Nephron (organoid): ENCODE measurements around the gene RBM47.
"Not testable (repeated sequence)": the region's sequence is repeated elsewhere in the genome, so short reads cannot be mapped to it uniquely, and the experiment has no call there.

Experiments used
- H3K27ac Mint-ChIP-seq, 3 experiments: 2 replicates each; pipeline ENCODE4 v1.8.0; 2020; ENCODE audit warnings: mixed read lengths in 3 of 3, mild to moderate bottlenecking in 2 of 3, moderate library complexity in 1 of 3
- H3K27me3 Mint-ChIP-seq: 2 replicates; pipeline ENCODE4 v1.8.0; 2021; ENCODE audit warnings: low read depth, mild to moderate bottlenecking, moderate library complexity, mixed read lengths
- H3K36me3 Mint-ChIP-seq: 2 replicates; pipeline ENCODE4 v1.8.0; 2020; ENCODE audit warnings: low read depth, mixed read lengths
- H3K4me1 Mint-ChIP-seq: 2 replicates; pipeline ENCODE4 v1.8.0; 2020; ENCODE audit warnings: mixed read lengths
- H3K4me3 Mint-ChIP-seq, 3 experiments: 2 replicates each; pipeline ENCODE4 v1.8.0; 2020; ENCODE audit warnings: mild to moderate bottlenecking in 3 of 3, mixed read lengths in 3 of 3, moderate library complexity in 2 of 3
- H3K9me3 Mint-ChIP-seq: 2 replicates; pipeline ENCODE4 v1.8.0; 2020; ENCODE audit warnings: mixed read lengths
- TF ChIP-seq, protein P1 (sequence below), 3 experiments: fragments of 200-600 bp; sonication (generic); IDR thresholded peaks; one replicate each; pipeline ENCODE4 v1.5.0; 2021; ENCODE audit warnings: antibody characterized with exemption in 3 of 3; ENCODE audit not compliant: unreplicated experiment in 3 of 3

The RBM47 gene

DNA sequence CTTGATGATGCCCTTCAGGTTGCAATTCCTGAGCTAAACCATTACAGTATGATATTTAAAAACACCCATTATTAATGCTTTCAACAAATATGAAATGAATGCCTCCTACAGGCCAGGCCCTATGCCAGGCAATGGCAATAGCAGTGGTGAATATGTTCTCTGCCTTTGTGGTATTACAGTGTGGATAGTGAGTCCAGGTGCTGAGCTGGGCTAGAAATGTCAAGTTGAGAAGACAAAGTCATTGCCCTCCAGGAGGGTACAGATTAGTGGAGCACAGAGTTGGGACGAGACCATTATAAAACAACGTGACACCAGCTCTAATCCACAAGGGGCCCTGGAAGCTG, 81.9 kb downstream of the RBM47 start:
- H3K27me3 Mint-ChIP-seq = no peaks in the 10 kb centered on the region
- H3K36me3 Mint-ChIP-seq = no peaks in the 10 kb centered on the region
- H3K27ac Mint-ChIP-seq = peak overlapping the region; percentile 42 to 78 (median 64)
- H3K4me3 Mint-ChIP-seq = no peak overlapping the region
- H3K4me1 Mint-ChIP-seq = peaks cover 9% of the 10 kb centered on the region
- H3K9me3 Mint-ChIP-seq = no peaks in the 10 kb centered on the region
- TF ChIP-seq, protein P1, sequence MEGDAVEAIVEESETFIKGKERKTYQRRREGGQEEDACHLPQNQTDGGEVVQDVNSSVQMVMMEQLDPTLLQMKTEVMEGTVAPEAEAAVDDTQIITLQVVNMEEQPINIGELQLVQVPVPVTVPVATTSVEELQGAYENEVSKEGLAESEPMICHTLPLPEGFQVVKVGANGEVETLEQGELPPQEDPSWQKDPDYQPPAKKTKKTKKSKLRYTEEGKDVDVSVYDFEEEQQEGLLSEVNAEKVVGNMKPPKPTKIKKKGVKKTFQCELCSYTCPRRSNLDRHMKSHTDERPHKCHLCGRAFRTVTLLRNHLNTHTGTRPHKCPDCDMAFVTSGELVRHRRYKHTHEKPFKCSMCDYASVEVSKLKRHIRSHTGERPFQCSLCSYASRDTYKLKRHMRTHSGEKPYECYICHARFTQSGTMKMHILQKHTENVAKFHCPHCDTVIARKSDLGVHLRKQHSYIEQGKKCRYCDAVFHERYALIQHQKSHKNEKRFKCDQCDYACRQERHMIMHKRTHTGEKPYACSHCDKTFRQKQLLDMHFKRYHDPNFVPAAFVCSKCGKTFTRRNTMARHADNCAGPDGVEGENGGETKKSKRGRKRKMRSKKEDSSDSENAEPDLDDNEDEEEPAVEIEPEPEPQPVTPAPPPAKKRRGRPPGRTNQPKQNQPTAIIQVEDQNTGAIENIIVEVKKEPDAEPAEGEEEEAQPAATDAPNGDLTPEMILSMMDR (IDR thresholded peaks at IDR 0.05; ENCODE audit: unreplicated experiment in 3 of 3) = no peak

- TF ChIP-seq, protein P1 (IDR thresholded peaks at IDR 0.05; ENCODE audit: unreplicated experiment in 3 of 3) = no peak
- no peak overlapping the region for H3K4me3 Mint-ChIP-seq
- peak overlapping the region; percentile 42 to 78 (median 57) for H3K27ac Mint-ChIP-seq
- no peaks in the 10 kb centered on the region for H3K27me3 Mint-ChIP-seq
- no peaks in the 10 kb centered on the region for H3K9me3 Mint-ChIP-seq
- no peaks in the 10 kb centered on the region for H3K36me3 Mint-ChIP-seq
- peaks cover 9% of the 10 kb centered on the region for H3K4me1 Mint-ChIP-seq
Measured at GRCh38 chr4:40546969-40547788, 82.5 kb downstream of the RBM47 start.

- Mint-ChIP-seq H3K27me3 (no peaks in the 10 kb centered on the region), H3K4me3 (no peak overlapping the region), H3K36me3 (no peaks in the 10 kb centered on the region), H3K9me3 (no peaks in the 10 kb centered on the region), H3K4me1 (peaks cover 9% of the 10 kb centered on the region), H3K27ac (peak overlapping the region; percentile 24 to 78 (median 57))
- TF ChIP-seq, protein P1 (IDR thresholded peaks at IDR 0.05; ENCODE audit: unreplicated experiment in 3 of 3) = no peak
Measured at GRCh38 chr4:40546506-40546905, 83.2 kb downstream of the RBM47 start.

DNA sequence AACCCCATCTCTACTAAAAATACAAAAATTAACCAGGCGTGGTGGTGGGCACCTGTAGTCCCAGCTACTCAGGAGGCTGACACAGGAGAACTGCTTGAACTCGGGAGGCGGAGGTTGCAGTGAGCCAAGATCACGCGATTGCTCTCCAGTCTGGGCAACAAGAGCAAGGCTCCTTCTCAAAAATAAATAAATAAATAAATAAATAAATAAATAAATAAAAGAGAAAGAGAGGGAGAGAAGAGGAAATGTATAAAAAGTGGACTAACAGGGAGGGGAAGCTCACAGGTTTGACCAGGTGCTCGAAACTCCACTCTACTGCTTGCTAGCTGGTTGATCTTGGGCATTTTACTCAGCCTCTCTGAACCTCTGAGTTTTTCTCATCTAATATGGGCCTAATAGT, 84.2 kb downstream of the RBM47 start:
- H3K27ac Mint-ChIP-seq = peak overlapping the region in 1 of 3 experiments; percentile 78
- H3K36me3 Mint-ChIP-seq, H3K9me3 Mint-ChIP-seq, H3K27me3 Mint-ChIP-seq, H3K4me1 Mint-ChIP-seq, H3K4me3 Mint-ChIP-seq: not testable (repeated sequence)

GRCh38 chr4:40544221-40544620, 85.4 kb downstream of the RBM47 start:
- Mint-ChIP-seq H3K4me3 (no peak overlapping the region), H3K4me1 (no peaks in the 10 kb centered on the region), H3K36me3 (no peaks in the 10 kb centered on the region), H3K27me3 (no peaks in the 10 kb centered on the region), H3K9me3 (no peaks in the 10 kb centered on the region), H3K27ac (peak overlapping the region in 2 of 3 experiments; percentile 43 to 79)
- TF ChIP-seq, protein P1 (IDR thresholded peaks at IDR 0.05; ENCODE audit: unreplicated experiment in 3 of 3) = no peak

DNA sequence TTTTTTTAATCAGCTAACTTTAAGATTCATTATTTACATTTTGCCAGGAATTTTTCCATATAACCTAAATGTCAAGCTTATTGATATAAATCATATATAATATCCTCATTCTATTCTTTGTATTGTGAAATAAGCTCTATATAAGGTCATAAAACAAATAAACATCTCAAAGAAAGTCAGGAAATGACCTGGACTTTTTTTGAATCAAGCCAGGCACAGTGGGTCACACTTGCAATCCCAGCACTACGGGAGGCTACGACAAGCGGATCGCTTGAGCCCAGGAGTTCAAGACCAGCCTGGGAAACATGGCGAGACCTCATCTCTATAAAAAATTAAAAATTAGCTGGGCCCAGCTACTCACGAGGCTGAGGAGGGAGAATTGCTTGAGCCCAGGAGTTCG, 88.9 kb downstream of the RBM47 start:
- Mint-ChIP-seq H3K4me1 (no peaks in the 10 kb centered on the region), H3K9me3 (no peaks in the 10 kb centered on the region), H3K36me3 (no peaks in the 10 kb centered on the region), H3K27me3 (no peaks in the 10 kb centered on the region), H3K4me3 (no peak overlapping the region), H3K27ac (no peak overlapping the region)
- TF ChIP-seq, protein P1 (IDR thresholded peaks at IDR 0.05; ENCODE audit: unreplicated experiment in 3 of 3) = no peak
